Measurements from ENCODE around the gene ENTPD2.

Gene ENTPD2

GRCh38 chr9:137088121-137088520, 34.3 kb upstream of the ENTPD2 start:
- H3K27ac ChIP-seq (ENCODE audit: extremely low read depth, low read depth, low read length) = no peak overlapping the region
- ChIA-PET CTCF (interaction anchor here (0.5 to 3.3 kb wide), 9 partner anchors 20 to 174 kb away, joined by 3 to 26 read pairs (median 4); no protein-coding TSS in a partner anchor), POLR2A (interaction anchor here (1.2 to 2.0 kb wide), 2 partner anchors 8 to 153 kb away, joined by 4 to 8 read pairs; partner anchors contain the start of gene TUBB4B)
- no peak overlapping the region for H3K4me3 ChIP-seq (ENCODE audit: low read depth, low read length)
- peaks cover 0 to 43% of the 10 kb centered on the region in 2 experiments; a peak in 2 of 3 replicates for H3K36me3 ChIP-seq (ENCODE audit: control insufficient read depth in 2 of 2, insufficient read depth in 1 of 2, low read length in 2 of 2)
- TF ChIP-seq ZNF610 (tag by site-specific recombination; IDR thresholded peaks at IDR 0.05; ENCODE audit: borderline replicate concordance) (no peak), RBAK (tag by site-specific recombination; IDR thresholded peaks at IDR 0.05) (no peak), ZNF585B (tag by site-specific recombination; IDR thresholded peaks at IDR 0.05) (no peak), ZBTB11 (tag by site-specific recombination; conservative IDR thresholded peaks at IDR 0.05; ENCODE audit: low read depth) (no peak), TSHZ1 (tag by site-specific recombination; IDR thresholded peaks at IDR 0.05; ENCODE audit: borderline replicate concordance) (no peak), ZNF416 (tag by site-specific recombination; IDR thresholded peaks at IDR 0.05) (no peak), ZBTB26 (tag by site-specific recombination; optimal IDR thresholded peaks at IDR 0.05) (no peak), ZNF558 (tag by site-specific recombination; IDR thresholded peaks at IDR 0.05) (no peak), ZNF121 (tag by site-specific recombination; IDR thresholded peaks at IDR 0.05) (no peak), ZNF837 (tag by site-specific recombination; IDR thresholded peaks at IDR 0.05) (no peak)
- H3K4me1 ChIP-seq (ENCODE audit: control insufficient read depth, insufficient read depth, low read length) = 0 out of 2 replicates have a peak, but pooled peaks cover 3% of the 10 kb centered on the region
- H3K9me3 ChIP-seq (ENCODE audit: control insufficient read depth, insufficient read depth, low read depth, low read length) = no peaks in the 10 kb centered on the region

- Histone ChIP-seq H3K36me3 (ENCODE audit: control insufficient read depth in 2 of 2, insufficient read depth in 1 of 2, low read length in 2 of 2) (peaks cover 0 to 43% of the 10 kb centered on the region in 2 experiments; a peak in 2 of 3 replicates), H3K27ac (ENCODE audit: extremely low read depth, low read depth, low read length) (peak overlapping the region; percentile 70; the same call in 1 of the 2 replicates)
- CTCF ChIA-PET = interaction anchor here (0.6 to 3.3 kb wide), 14 partner anchors 11 to 197 kb away, joined by 3 to 26 read pairs (median 4); partner anchors contain the start of genes RNF224 and UAP1L1
- TF ChIP-seq GLIS2 (tag by site-specific recombination; IDR thresholded peaks at IDR 0.05) (peak; percentile 71), PATZ1 (tag by site-specific recombination; IDR thresholded peaks at IDR 0.05) (0 out of 2 replicates have a peak, but pooled peaks have one; percentile 5), GLIS1 (tag by site-specific recombination; IDR thresholded peaks at IDR 0.05) (peak; percentile 49; the same call in 1 of the 2 replicates), ZNF169 (tag by site-specific recombination; IDR thresholded peaks at IDR 0.05) (no peak), ZNF76 (tag by site-specific recombination; IDR thresholded peaks at IDR 0.05; ENCODE audit: borderline replicate concordance, low read depth) (peak; percentile 26; the same call in 1 of the 2 replicates), ZNF830 (tag by site-specific recombination; IDR thresholded peaks at IDR 0.05; ENCODE audit: low read depth) (no peak), ZSCAN5A (tag by site-specific recombination; IDR thresholded peaks at IDR 0.05) (no peak), ZNF335 (tag by site-specific recombination; conservative IDR thresholded peaks at IDR 0.05) (peak; percentile 17), ZNF157 (tag by site-specific recombination; IDR thresholded peaks at IDR 0.05) (no peak), ZBTB20 (tag by site-specific recombination; IDR thresholded peaks at IDR 0.05) (peak; percentile 66; the same call in 1 of the 2 replicates)
Measured at GRCh38 chr9:137087409-137087925, 33.6 kb upstream of the ENTPD2 start.

More at GRCh38 chr9:137087409-137087925, 33.6 kb upstream of the ENTPD2 start:
- Histone ChIP-seq H3K4me3 (ENCODE audit: low read depth, low read length) (peak overlapping the region; percentile 57), H3K4me1 (ENCODE audit: control insufficient read depth, insufficient read depth, low read length) (0 out of 2 replicates have a peak, but pooled peaks cover 3% of the 10 kb centered on the region), H3K9me3 (ENCODE audit: control insufficient read depth, insufficient read depth, low read depth, low read length) (no peaks in the 10 kb centered on the region)
- POLR2A ChIA-PET = interaction anchor here (0.7 to 7.8 kb wide), 29 partner anchors 8 to 517 kb away, joined by 3 to 137 read pairs (median 5); partner anchors contain the start of genes ANAPC2, NELFB, NPDC1 and NSMF
